ENCODE results near the gene IMPDH1. TPM values are rescaled to one million over a fixed set of nuclear protein-coding genes. Genes with fewer than 3 reads are reported as not detected.

IMPDH1 gene
- total and polyA plus RNA-seq, 2 donors (not counting 1 experiment from before 2014, with no cell fraction given): 54.9 to 90.6 TPM

GRCh38 chr7:128388145-128388485 lies 21.7 kb downstream of the IMPDH1 start:
- Histone ChIP-seq H3K9ac (ENCODE audit: low read length) (no peak overlapping the region), H3K36me3 (replicated peaks in 1 of 2; ENCODE audit: control extremely low read depth in 1 of 2, control insufficient read depth in 1 of 2, extremely low read depth in 1 of 2, insufficient read depth in 2 of 2, low read length in 1 of 2) (peaks cover 0 to 5% of the 10 kb centered on the region in 2 experiments), H3K27ac (ENCODE audit: low read length in 2 of 2) (no peak overlapping the region), H3K4me3 (ENCODE audit: control extremely low read depth in 1 of 5, extremely low read depth in 1 of 5, insufficient read depth in 1 of 5, low read depth in 2 of 5, low read length in 4 of 5) (no peak overlapping the region), H3K27me3 (replicated peaks in 1 of 4; ENCODE audit: control extremely low read depth in 1 of 4, control insufficient read depth in 3 of 4, insufficient read depth in 4 of 4, low read length in 3 of 4) (peaks cover 0 to 11% (median 3%) of the 10 kb centered on the region in 4 experiments), H2AFZ (ENCODE audit: insufficient read depth, low read depth, low read length, poor library complexity, severe bottlenecking) (peak overlapping the region; percentile 2), H3K9me3 (ENCODE audit: control extremely low read depth in 1 of 3, control insufficient read depth in 2 of 3, insufficient read depth in 1 of 3, low read length in 2 of 3) (no peaks in the 10 kb centered on the region), H4K20me1 (ENCODE audit: control insufficient read depth, insufficient read depth, low read length, poor library complexity, severe bottlenecking) (no peaks in the 10 kb centered on the region), H3K4me1 (ENCODE audit: control insufficient read depth in 2 of 2, insufficient read depth in 2 of 2, low read length in 2 of 2) (peaks cover 0 to 7% of the 10 kb centered on the region in 2 donors), H3K79me2 (ENCODE audit: control insufficient read depth, insufficient read depth, low read length) (no peaks in the 10 kb centered on the region), H3K4me2 (replicated peaks; ENCODE audit: low read depth, low read length, poor library complexity, severe bottlenecking) (no peak overlapping the region)
- no peak for DNase-seq
- no peaks in the 10 kb centered on the region for H3K27me3 Mint-ChIP-seq
- CTCF ChIA-PET: interaction anchor here (0.5 to 3.4 kb wide), 23 partner anchors 9 to 682 kb away, joined by 3 to 32 read pairs (median 5); partner anchors contain the start of genes HILPDA and RBM28
- no peak overlapping the region for H3K4me3 Mint-ChIP-seq
- WGBS (ENCODE audit: insufficient coverage): 100% methylated on average over 1 of the region's 3 CpGs
- no peaks in the 10 kb centered on the region for H3K9me3 Mint-ChIP-seq (ENCODE audit: insufficient read depth)
- no peak overlapping the region for H3K27ac Mint-ChIP-seq
- peaks cover 6% of the 10 kb centered on the region for H3K4me1 Mint-ChIP-seq
- ATAC-seq (ENCODE audit: low read depth): no peak
- intact Hi-C loops (cut with micrococcal nuclease): loop anchor here (5.0 kb wide), 1 partner anchor 831 kb away; no protein-coding TSS in a partner anchor
- TF ChIP-seq EZH2 (IDR thresholded peaks at IDR 0.05; ENCODE audit: borderline replicate concordance, insufficient read depth, low read depth, low read length, poor library complexity, severe bottlenecking) (no peak), CTCF (IDR thresholded peaks at IDR 0.05) (no peak)
- POLR2A ChIA-PET: no interaction called here

GRCh38 chr7:128387216-128388144 lies 22.3 kb downstream of the IMPDH1 start:
- intact Hi-C loops (cut with micrococcal nuclease): loop anchor here (1.0 to 5.0 kb wide), 2 partner anchors 40 to 830 kb away; no protein-coding TSS in a partner anchor
- Histone ChIP-seq H3K4me3 (ENCODE audit: control extremely low read depth in 1 of 5, extremely low read depth in 1 of 5, insufficient read depth in 1 of 5, low read depth in 2 of 5, low read length in 4 of 5) (no peak overlapping the region), H3K9ac (ENCODE audit: low read length) (no peak overlapping the region), H2AFZ (ENCODE audit: insufficient read depth, low read depth, low read length, poor library complexity, severe bottlenecking) (peak overlapping the region; percentile 2), H3K79me2 (ENCODE audit: control insufficient read depth, insufficient read depth, low read length) (no peaks in the 10 kb centered on the region), H4K20me1 (ENCODE audit: control insufficient read depth, insufficient read depth, low read length, poor library complexity, severe bottlenecking) (no peaks in the 10 kb centered on the region), H3K4me2 (replicated peaks; ENCODE audit: low read depth, low read length, poor library complexity, severe bottlenecking) (peak overlapping the region; percentile 23), H3K4me1 (ENCODE audit: control insufficient read depth in 2 of 2, insufficient read depth in 2 of 2, low read length in 2 of 2) (peaks cover 0 to 7% of the 10 kb centered on the region in 2 donors), H3K36me3 (replicated peaks in 1 of 2; ENCODE audit: control extremely low read depth in 1 of 2, control insufficient read depth in 1 of 2, extremely low read depth in 1 of 2, insufficient read depth in 2 of 2, low read length in 1 of 2) (peaks cover 0 to 2% of the 10 kb centered on the region in 2 experiments), H3K27ac (ENCODE audit: low read length in 2 of 2) (no peak overlapping the region), H3K9me3 (ENCODE audit: control extremely low read depth in 1 of 3, control insufficient read depth in 2 of 3, insufficient read depth in 1 of 3, low read length in 2 of 3) (no peaks in the 10 kb centered on the region), H3K27me3 (replicated peaks in 1 of 4; ENCODE audit: control extremely low read depth in 1 of 4, control insufficient read depth in 3 of 4, insufficient read depth in 4 of 4, low read length in 3 of 4) (peaks cover 0 to 11% (median 3%) of the 10 kb centered on the region in 4 experiments)
- TF ChIP-seq EZH2 (IDR thresholded peaks at IDR 0.05; ENCODE audit: borderline replicate concordance, insufficient read depth, low read depth, low read length, poor library complexity, severe bottlenecking) (no peak), CTCF (IDR thresholded peaks at IDR 0.05) (peak; percentile 86)
- H3K27me3 Mint-ChIP-seq: no peaks in the 10 kb centered on the region
- H3K9me3 Mint-ChIP-seq (ENCODE audit: insufficient read depth): no peaks in the 10 kb centered on the region
- WGBS (ENCODE audit: insufficient coverage): 43% methylated on average over 18 of the region's 24 CpGs
- peak; percentile 89 for ATAC-seq (ENCODE audit: low read depth)
- H3K4me1 Mint-ChIP-seq: peaks cover 6% of the 10 kb centered on the region
- CTCF ChIA-PET: interaction anchor here (0.5 to 3.4 kb wide), 25 partner anchors 8 to 681 kb away, joined by 3 to 32 read pairs (median 5); partner anchors contain the start of genes HILPDA and RBM28
- H3K27ac Mint-ChIP-seq: no peak overlapping the region
- DNase-seq: peak; percentile 71
- POLR2A ChIA-PET: no interaction called here
- H3K4me3 Mint-ChIP-seq: no peak overlapping the region

Measured in B cell (primary cell).